Trophoblast cell (in vitro differentiated cells and primary cell): Measurements from ENCODE around the gene ACTR8.

ENCODE experiments used
- DNase-seq, 2 donors: peaks; one replicate each; pipeline ENCODE4 v3.0.0-alpha.2; 2016
- H2AFZ ChIP-seq: 2 replicates; pipeline ENCODE4 v1.6.1; 2013; ENCODE audit warnings: low read length, moderate library complexity, mild to moderate bottlenecking; ENCODE audit not compliant: insufficient read depth, poor library complexity
- H2AK5ac ChIP-seq: 2 replicates; pipeline ENCODE4 v1.6.1; 2013; ENCODE audit warnings: mild to moderate bottlenecking, low read length
- H2BK120ac ChIP-seq: 2 replicates; pipeline ENCODE4 v1.6.1; 2013; ENCODE audit warnings: low read length, mild to moderate bottlenecking, moderate library complexity; ENCODE audit not compliant: insufficient read depth, poor library complexity
- H2BK12ac ChIP-seq: 2 replicates; pipeline ENCODE4 v1.6.1; 2013; ENCODE audit warnings: mild to moderate bottlenecking, low read length, moderate library complexity
- H2BK5ac ChIP-seq: 2 replicates; pipeline ENCODE4 v1.6.1; 2013; ENCODE audit warnings: low read length, low read depth, moderate library complexity, mild to moderate bottlenecking; ENCODE audit not compliant: poor library complexity
- H3K14ac ChIP-seq: 2 replicates; pipeline ENCODE4 v1.6.1; 2013; ENCODE audit warnings: mild to moderate bottlenecking, low read length
- H3K18ac ChIP-seq: 2 replicates; pipeline ENCODE4 v1.6.1; 2013; ENCODE audit warnings: mild to moderate bottlenecking, low read length
- H3K23ac ChIP-seq: 2 replicates; pipeline ENCODE4 v1.6.1; 2013; ENCODE audit warnings: low read length
- H3K27ac ChIP-seq: 2 replicates; pipeline ENCODE4 v1.5.1; 2013; ENCODE audit warnings: low read depth, mild to moderate bottlenecking, inconsistent platforms, low read length, moderate library complexity
- H3K27me3 ChIP-seq: 2 replicates; pipeline ENCODE4 v1.6.1; 2013; ENCODE audit warnings: inconsistent platforms, mild to moderate bottlenecking, low read length, moderate library complexity; ENCODE audit not compliant: insufficient read depth
- H3K36me3 ChIP-seq, 2 experiments: 1 replicate in 1 of 2; 2 replicates in 1 of 2; pipeline ENCODE4 v1.6.1; 2013; ENCODE audit warnings: low read length in 2 of 2, mild to moderate bottlenecking in 2 of 2, moderate library complexity in 1 of 2; ENCODE audit not compliant: insufficient read depth in 2 of 2, control insufficient read depth in 1 of 2
- H3K4ac ChIP-seq: 2 replicates; pipeline ENCODE4 v1.6.1; 2013; ENCODE audit warnings: low read depth, mild to moderate bottlenecking, low read length, moderate library complexity
- H3K4me1 ChIP-seq, 2 experiments: 1 replicate in 1 of 2; 2 replicates in 1 of 2; pipeline ENCODE4 v1.6.1; 2013; ENCODE audit warnings: low read length in 2 of 2, mild to moderate bottlenecking in 2 of 2, moderate library complexity in 1 of 2; ENCODE audit not compliant: insufficient read depth in 2 of 2, control insufficient read depth in 1 of 2
- H3K4me2 ChIP-seq: 2 replicates; pipeline ENCODE4 v1.6.1; 2013; ENCODE audit warnings: inconsistent platforms, mild to moderate bottlenecking, low read length, moderate library complexity
- H3K4me3 ChIP-seq: 2 replicates; pipeline ENCODE4 v1.5.1; 2013; ENCODE audit warnings: mild to moderate bottlenecking, low read depth, low read length, inconsistent platforms
- H3K79me1 ChIP-seq: one replicate; pipeline ENCODE4 v1.6.1; 2013; ENCODE audit warnings: low read length
- H3K79me2 ChIP-seq: 2 replicates; pipeline ENCODE4 v1.6.1; 2013; ENCODE audit warnings: low read length, mild to moderate bottlenecking; ENCODE audit not compliant: control insufficient read depth, insufficient read depth, poor library complexity
- H3K9ac ChIP-seq: 2 replicates; pipeline ENCODE4 v1.6.1; 2013; ENCODE audit warnings: mild to moderate bottlenecking, low read length
- H3K9me3 ChIP-seq: 2 replicates; pipeline ENCODE4 v1.6.1; 2013; ENCODE audit warnings: low read depth, mild to moderate bottlenecking, control low read depth, inconsistent platforms, low read length; ENCODE audit not compliant: insufficient read depth
- H4K12ac ChIP-seq: 2 replicates; pipeline ENCODE4 v1.6.1; 2013; ENCODE audit warnings: low read depth, mild to moderate bottlenecking, low read length, moderate library complexity
- H4K8ac ChIP-seq: 2 replicates; pipeline ENCODE4 v1.6.1; 2013; ENCODE audit warnings: low read depth, mild to moderate bottlenecking, low read length, moderate library complexity
- H4K91ac ChIP-seq: one replicate; pipeline ENCODE4 v1.6.1; 2013; ENCODE audit warnings: low read depth, mild to moderate bottlenecking, low read length, moderate library complexity
- WGBS: extraction: QIAGEN DNeasy Blood & Tissue Kit; methylation state at CpG from one replicate; pipeline ENCODE4 v1.1.7; 2013; ENCODE audit warnings: missing lambda C conversion rate; ENCODE audit not compliant: insufficient read length, insufficient coverage; ENCODE audit errors: extremely low coverage; 5-methylcytosine and 5-hydroxymethylcytosine counted together

Gene ACTR8

GRCh38 chr3:53843195-53844177 lies 38.5 kb downstream of the ACTR8 start:
- no peak for DNase-seq
- H3K23ac ChIP-seq: no peak overlapping the region
- peaks cover 3% of the 10 kb centered on the region for H3K9me3 ChIP-seq
- no peak overlapping the region for H3K4me3 ChIP-seq
- H2BK12ac ChIP-seq: no peak overlapping the region
- no peak overlapping the region for H3K27ac ChIP-seq
- H3K27me3 ChIP-seq: peaks cover 4% of the 10 kb centered on the region
- H3K36me3 ChIP-seq: no peaks in the 10 kb centered on the region
- no peak overlapping the region for H3K4ac ChIP-seq
- peaks cover 2% of the 10 kb centered on the region for H3K79me1 ChIP-seq
- no peak overlapping the region for H2AK5ac ChIP-seq
- no peak overlapping the region for H3K14ac ChIP-seq
- H2BK120ac ChIP-seq: no peak overlapping the region
- H2BK5ac ChIP-seq: no peak overlapping the region
- no peak overlapping the region for H4K12ac ChIP-seq
- H3K18ac ChIP-seq: no peak overlapping the region
- H2AFZ ChIP-seq: no peak overlapping the region
- WGBS: no CpG with 5 or more reads among the region's 10 CpGs
- H3K9ac ChIP-seq: no peak overlapping the region
- no peak overlapping the region for H4K91ac ChIP-seq
- H3K79me2 ChIP-seq: no peaks in the 10 kb centered on the region
- H3K4me2 ChIP-seq: no peak overlapping the region
- H3K4me1 ChIP-seq: peaks cover 5 to 6% of the 10 kb centered on the region in 2 experiments
- no peak overlapping the region for H4K8ac ChIP-seq

- no peak overlapping the region for H3K9ac ChIP-seq
- H2BK120ac ChIP-seq: no peak overlapping the region
- H3K4me2 ChIP-seq: no peak overlapping the region
- no peak overlapping the region for H3K18ac ChIP-seq
- H2BK12ac ChIP-seq: no peak overlapping the region
- no peaks in the 10 kb centered on the region for H3K36me3 ChIP-seq
- no CpG with 5 or more reads among the region's 12 CpGs for WGBS
- peaks cover 2% of the 10 kb centered on the region for H3K79me1 ChIP-seq
- peaks cover 3% of the 10 kb centered on the region for H3K9me3 ChIP-seq
- H3K14ac ChIP-seq: no peak overlapping the region
- H3K23ac ChIP-seq: no peak overlapping the region
- H3K27me3 ChIP-seq: peaks cover 4% of the 10 kb centered on the region
- no peak overlapping the region for H3K27ac ChIP-seq
- H3K79me2 ChIP-seq: no peaks in the 10 kb centered on the region
- H2AFZ ChIP-seq: no peak overlapping the region
- peak; percentile 33 to 54 for DNase-seq
- H2AK5ac ChIP-seq: no peak overlapping the region
- H3K4me3 ChIP-seq: no peak overlapping the region
- no peak overlapping the region for H2BK5ac ChIP-seq
- H4K8ac ChIP-seq: no peak overlapping the region
- no peak overlapping the region for H4K91ac ChIP-seq
- no peak overlapping the region for H4K12ac ChIP-seq
- H3K4me1 ChIP-seq: peaks cover 5 to 6% of the 10 kb centered on the region in 2 experiments
- no peak overlapping the region for H3K4ac ChIP-seq
Measured at GRCh38 chr3:53842436-53843194, 39.3 kb downstream of the ACTR8 start.

GRCh38 chr3:53841296-53841695 lies 40.7 kb downstream of the ACTR8 start:
- Histone ChIP-seq H2AFZ (no peak overlapping the region), H3K4me3 (no peak overlapping the region), H3K18ac (no peak overlapping the region), H4K91ac (no peak overlapping the region), H3K4me2 (no peak overlapping the region), H2BK12ac (no peak overlapping the region), H3K4me1 (peaks cover under 1 to 6% of the 10 kb centered on the region in 2 experiments), H3K79me1 (peaks cover 2% of the 10 kb centered on the region), H3K27ac (no peak overlapping the region), H3K9me3 (peaks cover 2% of the 10 kb centered on the region), H3K79me2 (no peaks in the 10 kb centered on the region), H3K9ac (no peak overlapping the region), H2BK120ac (no peak overlapping the region), H3K23ac (no peak overlapping the region), H4K12ac (no peak overlapping the region), H4K8ac (no peak overlapping the region), H3K36me3 (no peaks in the 10 kb centered on the region), H3K27me3 (no peaks in the 10 kb centered on the region), H3K4ac (no peak overlapping the region), H3K14ac (no peak overlapping the region), H2BK5ac (no peak overlapping the region), H2AK5ac (no peak overlapping the region)
- DNase-seq: no peak
- WGBS: no CpG with 5 or more reads among the region's 5 CpGs

- Histone ChIP-seq H3K4me3 (no peak overlapping the region), H3K4ac (no peak overlapping the region), H2BK5ac (no peak overlapping the region), H3K9me3 (peaks cover 4% of the 10 kb centered on the region), H3K79me1 (no peaks in the 10 kb centered on the region), H2BK12ac (no peak overlapping the region), H2AK5ac (no peak overlapping the region), H3K79me2 (no peaks in the 10 kb centered on the region), H3K9ac (no peak overlapping the region), H3K27ac (no peak overlapping the region), H2BK120ac (no peak overlapping the region), H3K18ac (no peak overlapping the region), H2AFZ (no peak overlapping the region), H4K8ac (no peak overlapping the region), H4K91ac (no peak overlapping the region), H3K36me3 (no peaks in the 10 kb centered on the region), H3K4me1 (no peaks in the 10 kb centered on the region), H3K4me2 (no peak overlapping the region), H3K23ac (no peak overlapping the region), H4K12ac (no peak overlapping the region), H3K14ac (no peak overlapping the region), H3K27me3 (no peaks in the 10 kb centered on the region)
- DNase-seq: no peak
- WGBS: no CpG with 5 or more reads among the region's 10 CpGs
Measured at GRCh38 chr3:53837331-53837730, 44.6 kb downstream of the ACTR8 start.
